ENCODE results near the gene DGUOK.
A peak's percentile ranks its signal among the peaks of the same experiment; 100 is the strongest.

DGUOK gene

DNA sequence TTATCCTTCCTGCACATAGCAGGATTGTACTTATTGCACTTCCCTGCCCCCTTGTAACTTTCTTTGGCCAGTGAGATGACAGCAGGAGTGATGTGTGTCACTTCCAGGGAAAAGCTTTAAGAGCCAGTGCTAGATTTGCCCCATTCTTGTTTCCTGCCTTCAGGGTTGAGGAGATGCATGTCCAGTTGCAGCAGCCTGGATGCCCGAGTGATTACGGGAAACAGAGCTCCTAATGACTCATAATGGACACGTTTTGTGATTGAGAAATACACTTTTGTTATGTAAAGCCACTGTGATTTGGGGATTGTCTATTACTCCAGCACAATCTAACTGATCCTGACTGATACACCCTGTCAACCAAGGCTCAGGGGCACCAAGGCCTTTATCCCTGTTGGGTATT lies 53.0 kb downstream of the DGUOK start:
- H3K4me3 ChIP-seq (replicated peaks; ENCODE audit: low read depth, low read length) = no peak overlapping the region
- peak; percentile 90 for DNase-seq (ENCODE audit: low read depth)
- no peak for TF ChIP-seq CTCF (IDR thresholded peaks at IDR 0.05; ENCODE audit: low read length, missing control alignments)

DNA sequence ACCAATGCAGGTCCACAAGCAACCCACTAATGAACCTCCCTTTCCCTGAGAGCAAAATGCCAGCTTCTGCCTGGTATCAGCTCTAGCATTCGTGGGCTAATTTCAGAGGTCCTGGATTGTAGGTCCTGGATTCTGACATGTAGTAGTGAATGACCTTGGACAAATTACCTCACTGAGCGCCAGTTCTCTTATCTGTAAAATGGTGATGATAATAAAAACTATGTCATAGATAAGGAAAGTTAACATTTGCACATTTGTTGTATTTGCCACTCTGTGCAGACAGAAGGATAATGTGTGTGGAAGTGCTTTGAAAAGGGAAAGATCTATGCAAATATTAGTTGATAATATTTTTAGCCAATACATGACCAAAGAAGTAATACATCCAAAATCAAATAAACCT lies 53.9 kb downstream of the DGUOK start:
- no peak for DNase-seq (ENCODE audit: low read depth)
- no peak overlapping the region for H3K4me3 ChIP-seq (replicated peaks; ENCODE audit: low read depth, low read length)
- no peak for TF ChIP-seq CTCF (IDR thresholded peaks at IDR 0.05; ENCODE audit: low read length, missing control alignments)

DNA sequence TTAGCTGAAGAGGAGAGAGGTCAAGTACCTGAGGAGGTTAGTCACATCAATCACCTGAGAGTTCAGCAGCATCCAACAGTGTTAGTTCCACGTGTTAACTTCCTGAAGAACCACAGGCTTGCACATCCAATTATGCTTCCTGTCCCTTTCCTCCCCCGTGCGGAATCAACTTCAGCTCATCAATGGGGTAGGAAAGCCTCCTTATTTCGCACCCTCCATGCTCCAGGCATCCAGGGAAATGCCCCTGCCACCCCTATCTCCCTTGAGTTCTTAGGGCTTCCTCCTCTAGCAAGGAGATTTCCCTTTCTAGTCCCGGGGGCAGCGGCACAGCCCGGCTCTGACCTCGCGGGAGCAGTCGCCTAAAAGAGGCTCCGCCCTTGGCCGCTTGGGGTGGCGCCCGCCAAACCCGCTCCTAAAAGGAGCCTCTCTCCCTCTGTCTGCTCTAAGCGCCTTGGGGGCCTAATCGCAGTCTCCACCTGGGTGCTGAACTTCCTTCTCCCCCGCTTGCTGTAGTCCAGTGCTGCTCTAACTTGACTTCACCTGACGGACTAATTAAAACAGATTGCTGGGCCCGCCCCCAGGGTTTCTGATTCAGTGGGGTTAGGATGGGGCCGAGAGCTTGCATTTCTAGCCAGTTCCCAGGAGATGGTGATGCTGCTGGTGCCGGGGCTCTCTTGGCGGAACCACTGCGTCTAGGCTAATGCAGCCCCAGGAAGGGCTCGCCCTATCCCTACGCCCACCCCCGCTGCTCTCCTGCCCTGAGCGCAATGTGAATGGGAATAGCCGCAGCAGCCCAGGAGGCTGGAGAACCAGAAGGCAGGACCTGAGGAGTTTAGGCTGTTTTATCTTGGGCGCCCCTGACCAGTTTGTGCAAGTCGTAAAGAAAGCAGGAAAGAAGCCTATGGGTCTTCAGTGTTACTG lies 54.7 kb downstream of the DGUOK start:
- DNase-seq (ENCODE audit: low read depth) = no peak

GRCh38 chr2:73982140-73982617 lies 55.5 kb downstream of the DGUOK start:
- DNase-seq (ENCODE audit: low read depth) = peak; percentile 42

More for the DNA sequence above, 54.7 kb downstream of the DGUOK start:
- TF ChIP-seq CTCF (IDR thresholded peaks at IDR 0.05; ENCODE audit: low read length, missing control alignments) = no peak
- H3K4me3 ChIP-seq (replicated peaks; ENCODE audit: low read depth, low read length) = peak overlapping the region; percentile 23

GRCh38 chr2:73983322-73984202 lies 56.9 kb downstream of the DGUOK start:
- H3K4me3 ChIP-seq (replicated peaks; ENCODE audit: low read depth, low read length) = peak overlapping the region; percentile 38
- no peak for TF ChIP-seq CTCF (IDR thresholded peaks at IDR 0.05; ENCODE audit: low read length, missing control alignments)
- DNase-seq (ENCODE audit: low read depth) = no peak

More at GRCh38 chr2:73982140-73982617, 55.5 kb downstream of the DGUOK start:
- no peak for TF ChIP-seq CTCF (IDR thresholded peaks at IDR 0.05; ENCODE audit: low read length, missing control alignments)
- H3K4me3 ChIP-seq (replicated peaks; ENCODE audit: low read depth, low read length) = no peak overlapping the region

DNA sequence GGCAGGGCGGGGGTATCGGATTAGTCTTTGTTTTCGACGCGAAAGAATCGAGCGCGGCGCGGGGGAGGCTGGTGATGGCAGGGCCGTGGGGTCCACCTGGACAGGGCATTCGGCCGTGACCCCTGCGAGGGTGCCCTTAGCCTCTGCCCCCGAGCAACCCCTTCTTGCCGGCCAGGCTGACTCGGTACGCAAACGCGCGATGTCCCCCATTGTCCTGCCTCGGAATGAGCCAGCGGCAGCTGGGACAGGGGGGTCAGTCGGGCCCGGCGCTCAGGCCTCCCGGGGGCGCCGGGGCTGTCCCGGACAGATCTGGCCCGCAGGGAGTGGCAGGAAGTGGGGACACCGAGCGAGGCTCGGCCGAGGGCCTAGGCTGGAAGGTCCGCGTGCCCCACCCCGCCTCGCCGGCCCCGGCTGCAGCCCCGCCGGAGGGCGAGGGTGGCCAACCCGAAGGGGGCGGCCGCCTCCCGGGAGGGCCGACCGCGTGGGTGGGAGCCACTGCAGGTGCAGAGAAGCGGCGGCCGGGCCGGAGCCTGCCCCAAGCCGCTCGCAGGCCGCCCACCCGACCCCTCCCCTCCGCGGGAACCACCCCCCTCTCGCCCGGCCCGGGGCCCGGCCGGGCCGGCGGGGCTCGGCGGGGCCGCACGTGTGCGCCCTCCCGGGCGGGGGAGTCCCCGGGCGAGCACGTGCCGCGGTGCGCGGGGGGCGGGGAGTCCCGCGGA lies 57.7 kb downstream of the DGUOK start, which contains the start of gene TET3:
TSS of gene TET3 (plus strand) at position 708 of the 719 bp plus-strand sequence. CDS start 1,494 bp downstream, outside the sequence.
- no peak for DNase-seq (ENCODE audit: low read depth)
- peak within 1 kb of the TSS; percentile 60 for H3K4me3 ChIP-seq (replicated peaks; ENCODE audit: low read depth, low read length)
- no peak for TF ChIP-seq CTCF (IDR thresholded peaks at IDR 0.05; ENCODE audit: low read length, missing control alignments)

Measured in fibroblast of pulmonary artery (primary cell).